Stomach (tissue), 4 donors: Measurements from ENCODE around the gene SCAMP5.

Experiments used
- CTCF ChIP-seq, 7 experiments: fragments of 450-650 bp in 4 of 7; fragments of 200-600 bp in 3 of 7; sonication (generic) in 3 of 7; IDR thresholded peaks; one replicate each; pipeline ENCODE4 v1.5.1; 2016 to 2019; ENCODE audit warnings: antibody characterized with exemption in 7 of 7, control low read depth in 2 of 7, mild to moderate bottlenecking in 1 of 7
- POLR2AphosphoS5 ChIP-seq, 3 donors: sonication (generic); formaldehyde crosslinking; IDR thresholded peaks; one replicate each; pipeline ENCODE4 v1.6.1; 2016; ENCODE audit warnings: antibody characterized with exemption in 3 of 3

- TF ChIP-seq CTCF (IDR thresholded peaks at IDR 0.05) = no peak
- TF ChIP-seq POLR2AphosphoS5 (IDR thresholded peaks at IDR 0.05) = no peak
Observed at GRCh38 chr15:75069301-75069925, 74.0 kb downstream of the SCAMP5 start.
